HG02973 (cell line): ENCODE data around the gene IL2RG.

Source experiments
- ATAC-seq: cut with Tn5 transposase; IDR thresholded peaks from one replicate; pipeline ENCODE4 v1.9.1; 2021; ENCODE audit warnings: moderate library complexity; ENCODE audit not compliant: unreplicated experiment

IL2RG gene

DNA sequence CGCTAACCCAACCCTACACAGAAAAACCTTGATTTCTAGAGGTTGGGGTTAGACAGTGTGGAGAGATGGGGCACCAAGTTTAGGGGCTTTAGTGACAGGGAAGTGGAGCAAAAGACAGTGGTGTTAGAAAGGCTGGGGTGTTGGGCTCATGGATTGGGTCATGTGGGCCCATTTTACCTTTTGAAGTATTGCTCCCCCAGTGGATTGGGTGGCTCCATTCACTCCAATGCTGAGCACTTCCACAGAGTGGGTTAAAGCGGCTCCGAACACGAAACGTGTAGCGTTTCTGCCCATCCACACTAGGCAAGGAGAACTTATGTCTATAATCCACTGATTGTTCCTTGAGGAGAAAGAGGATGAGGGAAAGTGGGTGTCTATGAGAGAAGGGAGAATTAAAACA is 2.3 kb downstream of the IL2RG start:
- no peak for ATAC-seq

DNA sequence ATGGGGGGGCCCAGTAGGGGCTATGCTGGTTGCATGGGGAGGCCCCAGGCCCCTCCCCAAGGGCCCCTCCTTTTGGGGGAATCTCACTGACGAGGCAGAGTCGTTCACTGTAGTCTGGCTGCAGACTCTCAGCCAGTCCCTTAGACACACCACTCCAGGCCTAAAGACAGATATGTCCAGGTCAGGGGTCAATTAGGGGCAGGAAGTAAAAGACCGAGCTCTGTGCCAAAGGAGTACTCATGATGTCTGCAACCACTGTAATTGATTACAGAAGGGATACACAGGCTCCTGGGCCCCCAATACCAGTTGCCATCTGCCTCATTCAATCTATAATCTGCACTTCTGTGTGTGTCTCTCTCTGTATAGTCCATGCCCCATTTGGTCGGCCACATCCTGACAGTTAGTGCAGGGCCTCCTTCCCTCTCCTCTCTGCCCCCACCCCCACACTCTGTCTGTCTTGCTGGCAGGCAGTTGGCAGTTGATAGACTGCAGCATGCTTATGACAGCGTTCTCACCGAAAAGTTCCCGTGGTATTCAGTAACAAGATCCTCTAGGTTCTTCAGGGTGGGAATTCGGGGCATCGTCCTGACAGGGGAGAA is 3.5 kb downstream of the IL2RG start:
- no peak for ATAC-seq

DNA sequence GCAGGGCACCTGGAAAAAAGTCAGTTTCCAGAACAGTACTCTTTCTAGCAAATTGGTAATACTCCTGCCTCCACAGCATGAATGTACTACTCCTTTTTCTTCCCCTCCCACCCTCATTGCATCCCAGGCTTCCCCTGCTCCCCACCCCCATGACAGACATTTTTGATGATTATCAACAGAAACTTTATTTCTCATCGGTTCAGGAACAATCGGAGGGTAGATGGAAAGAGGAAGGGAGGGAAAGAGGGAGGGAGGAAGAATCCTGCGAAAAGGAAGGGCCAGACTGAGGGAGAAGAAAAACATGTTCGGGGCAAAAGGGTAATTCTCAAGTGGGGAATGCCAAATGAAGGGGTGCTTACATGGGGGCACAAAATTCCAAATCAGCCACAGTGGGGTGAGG is 4.1 kb downstream of the IL2RG start:
- no peak for ATAC-seq

DNA sequence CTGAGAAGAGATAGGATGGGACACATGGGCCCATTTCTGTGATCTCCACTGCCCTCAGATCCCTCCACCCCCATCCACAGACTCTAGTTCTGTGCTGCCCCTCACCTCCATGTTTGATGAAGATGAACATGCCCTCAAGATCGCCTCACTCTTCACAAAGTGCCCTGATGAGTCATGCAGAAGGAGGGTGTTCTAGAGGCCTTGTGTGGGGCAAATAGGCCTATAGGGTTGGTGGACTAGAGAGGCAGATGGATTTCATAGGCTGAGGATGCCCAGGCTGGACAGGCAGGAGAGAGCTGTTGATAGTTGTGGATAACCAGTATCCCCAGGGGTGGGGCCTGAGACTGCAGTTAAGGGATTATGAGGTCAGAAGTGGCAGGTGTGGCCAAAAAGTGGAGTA is 5.0 kb downstream of the IL2RG start, which contains the start of gene CXorf65:
TSS of gene CXorf65 (minus strand) at position 314 of the 400 bp plus-strand sequence. CDS start at position 130, 184 bp downstream.
- no peak for ATAC-seq

DNA sequence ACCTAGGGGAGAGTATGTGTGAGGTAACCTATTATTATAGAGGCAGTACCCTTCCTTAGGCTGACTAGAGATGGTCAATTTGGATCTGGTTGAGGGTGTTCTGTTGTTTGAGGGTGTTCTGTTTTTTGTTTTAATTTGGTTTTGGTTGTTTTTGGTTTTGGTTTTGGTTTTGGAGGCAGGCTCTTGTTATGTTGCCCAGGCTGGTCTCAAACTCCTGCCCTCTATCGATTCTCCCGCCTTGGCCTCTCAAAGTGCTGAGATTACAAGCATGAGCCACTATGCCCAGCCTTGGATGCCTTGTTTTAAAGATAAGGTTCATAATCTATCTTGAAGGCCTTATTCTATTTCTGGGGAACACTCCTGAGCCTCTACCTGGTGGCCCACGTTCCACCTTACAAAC is 5.7 kb downstream of the IL2RG start:
- ATAC-seq: no peak

GRCh38 chrX:71103110-71103983 is 8.0 kb downstream of the IL2RG start:
- no peak for ATAC-seq

DNA sequence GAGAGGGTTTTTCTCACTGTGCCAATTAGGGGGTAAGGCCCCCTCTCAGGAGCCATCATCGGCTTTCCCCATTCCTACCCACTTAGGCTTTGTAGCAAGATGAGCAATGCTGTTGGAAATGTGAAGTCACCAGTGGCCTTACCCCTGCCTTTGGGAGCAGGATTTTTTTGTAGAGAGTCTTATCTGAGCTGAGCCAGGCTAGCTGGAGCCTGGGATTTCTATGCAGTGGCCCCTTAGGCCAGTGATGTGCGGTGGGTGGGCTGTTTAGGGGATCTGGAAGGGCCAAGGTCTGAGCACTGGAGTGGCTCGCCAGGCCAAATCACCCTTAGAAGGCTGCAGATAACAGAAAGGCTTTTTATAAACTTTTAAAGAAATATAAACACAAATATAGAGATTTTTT is 9.1 kb downstream of the IL2RG start:
- ATAC-seq: no peak

DNA sequence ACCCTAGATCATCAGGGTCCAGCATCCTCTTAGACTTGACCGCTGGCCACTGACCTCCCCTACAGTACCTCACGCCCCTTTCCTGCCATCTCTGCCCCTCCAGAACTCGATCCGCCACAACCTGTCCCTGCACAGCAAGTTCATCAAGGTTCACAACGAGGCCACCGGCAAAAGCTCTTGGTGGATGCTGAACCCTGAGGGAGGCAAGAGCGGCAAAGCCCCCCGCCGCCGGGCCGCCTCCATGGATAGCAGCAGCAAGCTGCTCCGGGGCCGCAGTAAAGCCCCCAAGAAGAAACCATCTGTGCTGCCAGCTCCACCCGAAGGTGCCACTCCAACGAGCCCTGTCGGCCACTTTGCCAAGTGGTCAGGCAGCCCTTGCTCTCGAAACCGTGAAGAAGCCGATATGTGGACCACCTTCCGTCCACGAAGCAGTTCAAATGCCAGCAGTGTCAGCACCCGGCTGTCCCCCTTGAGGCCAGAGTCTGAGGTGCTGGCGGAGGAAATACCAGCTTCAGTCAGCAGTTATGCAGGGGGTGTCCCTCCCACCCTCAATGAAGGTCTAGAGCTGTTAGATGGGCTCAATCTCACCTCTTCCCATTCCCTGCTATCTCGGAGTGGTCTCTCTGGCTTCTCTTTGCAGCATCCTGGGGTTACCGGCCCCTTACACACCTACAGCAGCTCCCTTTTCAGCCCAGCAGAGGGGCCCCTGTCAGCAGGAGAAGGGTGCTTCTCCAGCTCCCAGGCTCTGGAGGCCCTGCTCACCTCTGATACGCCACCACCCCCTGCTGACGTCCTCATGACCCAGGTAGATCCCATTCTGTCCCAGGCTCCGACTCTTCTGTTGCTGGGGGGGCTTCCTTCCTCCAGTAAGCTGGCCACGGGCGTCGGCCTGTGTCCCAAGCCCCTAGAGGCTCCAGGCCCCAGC is 10.5 kb downstream of the IL2RG start:
- ATAC-seq: no peak

DNA sequence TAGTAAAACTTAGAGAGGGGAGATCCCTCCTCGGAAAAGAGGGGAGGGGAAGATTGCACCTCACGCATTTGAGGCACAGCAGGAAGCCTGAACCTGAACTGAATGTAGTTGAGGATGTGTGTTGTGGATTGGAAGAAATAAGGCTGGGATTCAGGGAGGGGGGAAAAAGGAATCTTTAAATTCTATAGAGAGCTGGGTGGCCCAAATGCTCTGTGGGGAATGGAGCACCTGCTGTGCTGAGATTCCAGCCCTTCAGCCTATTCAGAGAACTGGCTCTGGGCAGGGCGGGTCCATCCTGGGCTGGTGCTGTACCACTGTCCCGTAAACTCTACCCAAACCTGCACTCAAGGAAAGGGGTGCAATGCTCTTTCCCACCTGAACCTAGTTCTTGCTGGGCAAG is 11.6 kb downstream of the IL2RG start:
- no peak for ATAC-seq

DNA sequence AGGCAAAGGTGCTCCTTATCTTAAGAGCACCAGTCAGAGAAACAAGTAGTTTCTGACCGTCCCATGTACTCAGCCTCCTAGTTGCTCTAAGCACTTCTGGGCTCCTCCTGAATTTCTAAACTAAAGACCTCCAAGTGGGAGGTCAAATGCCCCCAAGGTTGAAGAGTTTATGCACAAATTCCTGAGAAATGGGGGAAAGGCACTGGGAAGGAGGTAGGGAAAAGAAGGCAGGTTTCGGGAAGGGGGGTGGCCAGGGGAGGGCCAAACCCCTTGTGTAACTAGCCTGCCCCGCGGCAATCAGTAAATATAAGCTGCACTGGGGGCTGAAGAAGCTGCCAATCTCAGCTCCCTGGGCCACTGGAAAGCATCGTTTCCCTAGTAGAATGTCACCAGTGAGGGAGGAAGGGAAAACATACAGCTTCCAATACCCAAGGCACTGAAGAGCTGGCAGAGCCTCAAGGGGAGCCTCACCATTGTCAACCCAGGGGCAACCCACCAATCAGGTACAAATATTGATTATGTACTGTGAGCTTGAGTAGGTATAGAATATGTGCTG is 12.3 kb downstream of the IL2RG start:
- ATAC-seq: no peak

DNA sequence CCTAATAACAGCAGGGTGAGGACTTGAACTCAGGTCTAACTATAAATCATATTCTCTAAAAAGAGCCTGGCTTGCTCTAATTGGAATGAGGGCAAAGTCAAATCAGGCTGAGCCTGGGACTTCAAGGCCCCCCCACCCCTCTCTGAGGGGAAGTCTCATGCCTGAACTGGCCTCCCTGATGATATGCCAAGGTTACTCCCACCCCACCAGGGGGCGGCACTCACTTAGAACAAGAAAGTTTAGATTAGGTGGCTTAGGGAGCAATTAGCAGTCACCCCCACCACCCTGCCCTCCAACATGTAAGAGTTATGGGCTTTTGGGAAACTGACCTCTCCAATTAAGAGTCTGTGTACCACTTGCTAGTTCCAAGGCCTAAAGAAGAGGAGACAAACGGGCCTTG is 13.1 kb downstream of the IL2RG start:
- ATAC-seq: no peak

GRCh38 chrX:71096760-71097032 is 14.7 kb downstream of the IL2RG start:
- no peak for ATAC-seq

- ATAC-seq: peak; percentile 11
Measured at GRCh38 chrX:71095981-71096759, 15.2 kb downstream of the IL2RG start.

DNA sequence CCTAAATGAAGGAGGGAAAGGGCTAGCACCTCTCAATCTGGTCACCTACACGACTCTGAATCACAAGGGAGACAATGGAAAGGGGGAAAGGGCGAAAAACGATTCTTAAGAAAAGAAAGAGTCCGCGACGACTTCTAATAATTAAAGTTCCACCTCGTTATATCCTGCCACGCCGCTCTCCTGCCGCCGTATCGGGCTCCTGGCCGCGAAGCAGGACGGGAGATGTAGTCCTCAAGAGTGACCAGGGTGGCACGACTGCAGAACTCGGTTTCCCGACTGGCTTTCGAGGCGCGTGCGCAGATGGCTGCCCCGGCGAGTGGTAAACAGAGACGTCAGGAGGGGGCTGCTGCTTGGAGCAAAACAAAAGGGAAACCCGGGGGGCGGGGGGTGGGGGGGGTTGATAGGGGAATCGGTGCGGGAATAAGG is 15.8 kb downstream of the IL2RG start, which contains the start of gene FOXO4:
TSS of gene FOXO4 (plus strand) at position 297 of the 426 bp plus-strand sequence. CDS start 678 bp downstream, outside the sequence.
- peak; percentile 86 for ATAC-seq

DNA sequence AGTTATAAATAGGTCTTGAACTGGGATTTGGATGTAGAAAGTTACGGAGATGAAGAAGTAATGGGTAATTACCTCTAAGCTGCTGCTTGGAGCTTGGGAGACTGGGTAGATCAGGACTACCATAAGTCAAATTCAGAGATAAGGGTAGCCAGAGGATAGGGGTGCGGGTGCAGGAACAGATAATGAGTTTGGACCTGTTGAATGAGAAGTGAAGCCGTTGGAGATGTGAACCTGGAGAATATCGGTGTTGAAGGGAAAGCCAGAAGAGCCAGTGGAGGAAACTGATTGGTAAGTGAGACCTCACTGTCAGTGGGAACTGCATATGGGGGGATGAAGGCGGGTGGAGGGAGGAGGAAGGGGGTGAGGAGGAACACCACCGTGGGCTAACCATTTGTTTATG is 16.3 kb downstream of the IL2RG start:
- ATAC-seq: no peak

- no peak for ATAC-seq
Measured at GRCh38 chrX:71091263-71091662, 20.1 kb downstream of the IL2RG start.

- ATAC-seq: no peak
Measured at GRCh38 chrX:71085900-71086299, 25.5 kb downstream of the IL2RG start.

GRCh38 chrX:71082822-71083221 is 28.6 kb downstream of the IL2RG start:
- no peak for ATAC-seq

- no peak for ATAC-seq
Measured at GRCh38 chrX:71082124-71082647, 29.2 kb downstream of the IL2RG start.
